NCI-H1436 treated with DMSO at 0.1 percent for 48 hours (cell line): ENCODE data around the gene OXNAD1.
"Not testable (repeated sequence)": the region's sequence is repeated elsewhere in the genome, so short reads cannot be mapped to it uniquely, and the experiment has no call there.

Source experiments
- DNase-seq: peaks from one replicate; lab custom pipeline; 2025; lab: John Stamatoyannopoulos, UW

The OXNAD1 gene

DNA sequence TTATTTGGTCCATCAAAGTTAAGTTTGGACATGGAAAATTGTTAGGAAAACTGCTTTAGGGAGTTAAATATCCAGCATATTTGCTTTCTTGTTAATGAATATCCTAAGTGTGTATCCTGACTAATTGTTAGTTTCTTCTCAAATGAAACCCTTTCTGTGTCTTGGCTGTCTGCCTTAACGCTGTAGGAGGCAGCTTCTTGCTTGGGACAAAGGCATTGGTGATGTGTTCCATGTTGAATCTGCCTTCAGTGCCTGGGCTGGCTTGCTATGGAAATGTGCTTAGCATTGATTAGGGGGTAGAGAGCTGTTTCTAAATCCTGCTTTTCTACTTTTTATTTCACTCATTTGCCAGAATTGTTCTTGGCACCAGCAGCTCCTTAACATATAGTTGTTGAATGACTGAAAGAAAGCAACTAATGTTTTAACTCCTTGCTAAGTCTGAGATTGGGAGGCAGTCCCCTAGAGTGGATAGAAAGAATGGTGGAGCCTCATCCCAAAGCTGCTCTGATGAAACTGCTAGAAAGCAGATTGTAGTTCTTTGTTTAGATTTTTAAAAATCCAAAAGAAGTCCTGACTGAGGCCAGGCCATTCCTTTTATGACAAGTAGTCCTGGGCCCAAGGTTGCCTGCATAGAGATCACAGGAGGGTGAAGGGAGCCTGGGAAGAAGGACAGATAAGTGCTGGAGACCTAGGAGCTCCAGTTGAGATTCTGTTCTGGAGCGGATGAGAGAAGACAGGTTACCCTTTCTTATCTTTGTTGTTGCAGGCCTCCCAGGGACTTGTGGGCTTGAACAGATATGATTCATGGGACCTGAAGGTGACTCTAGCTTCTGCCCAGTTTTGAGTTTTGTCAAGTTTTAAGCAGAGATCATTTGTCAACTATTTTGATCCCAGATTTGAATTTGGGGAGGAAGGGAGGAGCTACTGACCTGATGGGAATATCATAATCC is 39.3 kb downstream of the OXNAD1 start:
- no peak for DNase-seq

DNA sequence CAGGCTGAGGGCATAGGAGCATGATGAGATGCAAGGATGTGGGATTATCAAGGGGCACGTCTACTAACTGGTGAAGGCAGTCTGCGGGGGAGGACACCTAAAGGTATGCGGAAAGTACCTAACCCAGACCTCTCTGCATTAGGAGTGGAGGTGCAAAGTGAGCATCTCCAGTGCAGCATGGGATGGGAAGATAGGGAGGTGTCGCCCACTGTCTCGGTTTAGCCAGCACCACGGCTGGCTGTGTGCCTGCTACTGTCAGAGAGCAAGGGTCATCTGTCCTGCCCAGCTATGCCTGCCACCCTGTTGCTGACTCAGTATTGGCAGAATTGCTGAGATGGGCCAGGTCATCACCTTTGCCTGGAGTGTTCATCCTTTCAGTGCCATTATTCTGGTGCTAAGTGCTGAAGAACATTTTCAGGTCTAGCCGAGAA is 40.1 kb downstream of the OXNAD1 start:
- DNase-seq: no peak

DNA sequence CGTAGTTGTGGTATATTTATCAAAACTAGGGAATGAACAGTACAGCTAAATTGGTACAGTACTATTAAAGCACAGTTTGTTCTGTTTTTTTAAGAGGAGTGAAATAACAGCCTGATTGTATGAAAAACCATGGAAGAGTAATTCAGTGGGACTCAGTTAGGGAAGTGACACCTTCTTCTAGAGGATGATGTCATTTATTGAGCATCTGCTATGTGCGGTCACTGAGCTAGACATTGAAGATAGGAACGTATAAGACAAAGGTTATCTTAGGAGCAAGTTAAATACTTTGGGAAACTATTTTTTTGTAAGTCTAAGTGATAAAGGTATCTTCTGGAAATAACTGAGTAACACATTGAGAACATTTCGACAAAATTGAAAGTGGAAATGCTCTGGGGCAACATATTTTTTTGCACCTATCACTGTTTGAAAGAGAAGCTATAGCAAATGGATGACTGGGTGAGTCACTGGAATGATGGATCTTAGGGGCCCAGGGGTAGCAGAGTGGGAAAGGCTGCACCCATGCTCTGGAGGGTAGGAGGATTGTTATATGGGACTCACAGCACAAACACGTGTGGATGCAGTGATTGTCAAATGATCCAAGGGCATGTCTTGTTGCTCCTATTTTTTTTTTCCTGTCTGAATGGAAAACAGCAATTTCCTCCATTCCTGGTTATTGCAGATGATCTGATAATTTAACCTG is 43.0 kb downstream of the OXNAD1 start:
- no peak for DNase-seq

DNA sequence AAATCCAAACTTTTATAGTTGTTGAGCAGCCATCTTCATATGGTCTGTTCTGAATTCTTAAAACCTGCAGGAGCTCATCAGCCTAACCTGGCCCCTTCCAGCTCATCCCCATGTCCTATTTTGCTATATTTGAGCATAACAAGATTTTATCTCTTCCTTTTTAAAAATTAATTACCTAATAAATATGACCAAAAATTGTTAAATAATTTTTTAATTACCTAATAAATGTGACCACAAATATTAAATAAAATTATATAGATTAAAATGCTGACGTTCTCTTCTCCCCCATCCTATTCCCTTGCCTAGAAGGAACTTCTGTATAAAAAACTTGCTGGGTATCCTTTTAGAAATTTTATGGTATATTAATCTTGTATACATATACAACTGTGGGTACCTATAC is 43.7 kb downstream of the OXNAD1 start:
- DNase-seq: no peak

DNA sequence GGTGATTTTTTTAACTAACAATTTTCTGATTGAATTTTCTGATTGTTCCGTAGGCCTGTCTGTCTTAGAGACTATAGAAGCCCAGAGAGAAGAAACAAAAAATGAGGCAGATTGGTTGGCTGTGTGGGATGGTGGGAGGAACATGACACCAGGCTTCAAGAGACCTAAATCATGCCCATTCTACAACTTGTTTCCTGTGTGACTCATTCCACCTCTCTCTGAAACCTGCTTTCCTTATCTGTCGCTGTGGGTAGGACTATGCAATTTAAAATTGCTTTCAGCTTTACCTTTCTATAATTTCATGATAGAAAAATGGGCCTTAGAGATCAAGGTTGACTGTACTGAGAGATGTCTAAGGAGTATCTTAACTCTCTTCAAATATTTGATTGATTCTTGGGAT is 44.5 kb downstream of the OXNAD1 start:
- no peak for DNase-seq

DNA sequence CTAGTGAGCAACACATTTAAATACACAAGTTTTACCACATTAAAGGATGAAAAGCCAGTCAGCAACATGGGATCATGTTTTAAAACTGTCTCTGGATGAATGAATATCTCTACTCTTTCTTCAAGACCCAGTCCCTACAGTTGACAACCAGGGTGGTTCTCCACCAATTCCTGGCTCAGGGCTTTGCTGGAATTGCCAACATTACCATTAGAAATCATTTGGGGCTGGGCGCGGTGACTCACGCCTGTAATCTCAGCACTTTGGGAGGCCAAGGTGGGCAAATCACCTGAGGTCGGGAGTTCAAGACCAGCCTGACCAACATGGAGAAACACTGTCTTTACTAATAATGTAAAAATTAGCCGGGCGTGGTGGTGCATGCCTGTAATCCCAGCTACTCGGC is 45.5 kb downstream of the OXNAD1 start:
- not testable (repeated sequence) for DNase-seq

DNA sequence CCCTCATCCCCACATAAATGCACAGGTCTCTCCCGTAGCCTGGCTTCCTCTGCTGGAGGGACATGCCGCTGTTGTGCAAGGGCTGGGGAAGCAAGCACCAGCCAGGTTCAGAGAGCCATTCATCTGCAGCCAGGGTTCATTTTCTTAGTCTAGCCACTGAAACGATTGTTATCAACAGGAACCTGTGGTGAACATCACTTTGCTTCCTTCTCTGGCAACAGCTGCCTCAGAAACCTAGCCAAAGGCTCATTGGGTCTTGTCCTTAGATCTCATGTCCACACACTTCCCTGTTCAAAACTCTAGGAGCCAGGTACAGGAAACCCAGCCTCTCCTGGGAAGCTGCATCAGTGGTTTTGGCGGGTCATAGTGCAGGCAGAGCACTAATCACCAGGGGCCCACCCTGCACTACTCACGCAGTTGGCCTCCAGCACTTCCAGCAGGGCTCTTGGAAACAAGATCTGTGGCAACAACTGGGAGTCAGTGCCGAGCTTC is 47.0 kb downstream of the OXNAD1 start:
- no peak for DNase-seq

DNA sequence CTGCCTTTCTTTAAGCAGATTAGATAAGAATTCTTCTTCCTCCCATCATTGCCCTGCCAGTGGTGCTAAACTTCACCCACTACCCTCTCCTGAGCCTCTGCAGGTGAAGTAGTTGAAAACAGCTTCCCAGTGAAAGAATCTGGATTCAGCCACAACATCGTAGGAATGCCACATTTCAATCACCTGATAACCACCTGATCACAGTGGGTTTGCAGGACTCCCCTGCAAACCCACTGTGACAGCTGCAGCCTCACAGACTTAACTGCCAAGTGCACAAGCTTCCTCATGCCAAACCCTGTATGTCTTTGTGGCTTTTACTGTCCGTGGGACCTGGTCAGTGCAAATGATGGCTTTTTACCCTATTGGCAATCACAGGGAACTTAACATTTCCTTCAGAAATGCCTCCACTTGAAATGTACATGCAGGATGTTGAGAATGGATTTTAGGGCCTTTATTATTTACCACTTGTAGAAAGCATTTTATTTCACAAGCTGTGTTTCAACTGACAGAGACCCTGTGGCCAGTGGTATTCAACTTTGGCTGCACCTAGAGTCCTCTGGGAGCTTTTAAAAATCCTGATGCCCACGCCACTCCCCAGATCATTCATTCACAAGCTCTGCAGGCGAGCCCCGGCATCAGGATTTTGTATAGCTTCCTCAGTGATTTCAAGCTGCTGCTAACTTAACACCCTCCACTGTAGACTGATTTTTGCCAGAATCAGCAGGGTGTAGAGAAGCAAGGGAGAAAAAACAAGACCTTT is 49.1 kb downstream of the OXNAD1 start:
- no peak for DNase-seq

DNA sequence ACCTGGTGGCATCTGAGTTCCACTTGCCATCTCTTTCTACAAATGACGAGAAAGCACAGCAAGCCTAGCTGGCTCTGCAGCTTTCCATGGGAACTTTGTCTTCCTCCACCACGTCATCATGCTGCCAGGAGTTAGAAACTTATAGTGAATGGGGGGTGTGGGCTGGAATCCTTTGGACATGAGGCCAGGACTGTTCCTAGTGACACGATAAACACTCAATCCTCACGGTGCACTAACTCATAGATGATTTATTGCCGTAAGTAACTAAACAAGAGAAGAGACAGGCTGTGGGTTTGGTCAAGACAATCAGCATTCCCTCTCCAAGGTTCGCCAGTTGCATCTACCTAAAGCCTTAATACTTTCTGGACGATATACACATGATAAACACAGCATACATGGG is 50.6 kb downstream of the OXNAD1 start:
- DNase-seq: no peak

DNA sequence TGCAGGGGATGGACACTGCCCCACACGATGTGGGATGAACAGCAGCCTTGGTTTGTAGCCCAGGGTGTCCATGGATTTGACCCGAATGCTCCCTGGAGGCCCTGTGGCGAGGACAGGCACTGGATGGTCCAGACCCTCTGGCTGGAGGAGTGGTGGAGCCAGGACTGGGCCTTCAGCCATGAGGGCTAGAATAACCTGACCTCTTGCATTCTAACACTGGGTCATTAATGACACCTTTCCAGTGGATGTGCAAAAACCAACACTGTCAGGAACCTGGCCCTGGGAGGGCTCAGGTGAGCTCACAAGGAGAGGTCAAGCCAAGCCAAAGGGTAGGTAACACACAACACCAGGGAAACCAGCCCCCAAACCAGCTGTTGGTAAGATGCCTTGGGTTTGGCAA is 51.4 kb downstream of the OXNAD1 start:
- no peak for DNase-seq

DNA sequence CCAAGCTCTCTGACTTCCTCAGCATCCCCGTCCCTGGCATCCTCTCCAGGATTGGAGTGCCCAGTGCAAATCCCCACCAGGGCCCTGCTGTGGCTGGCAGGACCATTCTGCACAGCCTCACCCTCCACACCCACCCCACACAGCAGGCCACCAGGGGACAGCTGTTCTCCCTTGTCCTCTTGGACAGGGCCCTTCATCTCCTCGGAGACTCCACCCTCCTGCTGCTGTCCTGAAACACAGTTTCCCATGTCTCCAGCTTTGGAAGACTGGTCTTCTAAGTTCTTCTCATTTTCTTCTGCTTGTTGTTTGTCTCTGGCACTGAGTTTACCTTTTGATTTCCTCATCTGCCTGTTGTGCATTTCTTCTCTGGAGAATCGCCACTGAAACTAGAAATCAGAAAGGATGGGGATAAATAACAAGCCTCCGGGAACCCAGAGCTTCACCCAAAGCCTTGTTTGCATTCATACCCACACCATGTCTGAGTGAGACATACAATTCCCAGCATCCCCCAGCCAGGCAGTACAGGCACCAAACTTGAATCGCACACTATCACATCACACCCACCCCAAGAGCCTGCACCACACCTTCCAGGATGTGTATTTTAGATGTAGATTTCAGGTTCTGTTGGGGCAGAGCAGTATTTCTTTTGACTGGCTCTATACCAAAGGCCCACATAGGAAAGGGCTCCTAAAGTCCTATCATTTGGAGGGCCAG is 52.0 kb downstream of the OXNAD1 start:
- DNase-seq: no peak

DNA sequence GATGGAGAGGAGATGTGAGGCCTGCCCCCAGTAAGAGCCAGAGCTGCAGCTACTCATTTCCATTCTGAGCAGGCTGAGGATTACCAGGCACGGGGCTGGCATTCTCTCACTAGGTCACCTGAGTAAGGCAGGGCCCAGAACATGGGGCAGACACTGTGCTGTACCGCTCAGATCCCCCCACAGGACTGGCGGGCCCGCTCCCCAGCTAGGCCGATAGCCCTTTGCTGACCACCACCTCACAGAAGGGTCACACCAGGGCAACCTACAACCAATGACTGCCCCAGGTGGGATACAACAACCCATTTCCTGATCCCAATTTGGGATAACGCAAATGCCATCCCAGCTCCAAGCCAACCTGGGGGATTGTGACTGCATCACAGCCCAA is 52.5 kb downstream of the OXNAD1 start:
- DNase-seq: no peak

DNA sequence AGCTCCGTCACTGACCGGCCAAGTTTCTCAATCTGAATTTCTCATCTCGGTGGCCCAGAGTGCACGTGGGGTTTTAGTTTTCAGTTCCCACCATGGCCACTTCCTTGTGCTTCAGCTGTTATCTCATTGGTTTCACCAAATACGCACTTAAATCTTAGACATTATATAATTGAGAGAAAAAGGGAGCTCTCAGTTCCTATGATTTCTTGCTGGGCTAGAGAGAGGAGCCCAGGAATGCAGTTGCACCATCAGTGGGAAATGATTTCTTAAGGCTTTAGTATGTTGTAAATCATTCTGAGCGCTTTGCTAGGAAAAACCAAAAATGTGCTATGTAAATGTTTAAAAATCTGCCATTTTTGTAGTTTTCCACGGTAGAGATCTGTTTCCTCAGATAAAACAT is 53.2 kb downstream of the OXNAD1 start:
- no peak for DNase-seq

DNA sequence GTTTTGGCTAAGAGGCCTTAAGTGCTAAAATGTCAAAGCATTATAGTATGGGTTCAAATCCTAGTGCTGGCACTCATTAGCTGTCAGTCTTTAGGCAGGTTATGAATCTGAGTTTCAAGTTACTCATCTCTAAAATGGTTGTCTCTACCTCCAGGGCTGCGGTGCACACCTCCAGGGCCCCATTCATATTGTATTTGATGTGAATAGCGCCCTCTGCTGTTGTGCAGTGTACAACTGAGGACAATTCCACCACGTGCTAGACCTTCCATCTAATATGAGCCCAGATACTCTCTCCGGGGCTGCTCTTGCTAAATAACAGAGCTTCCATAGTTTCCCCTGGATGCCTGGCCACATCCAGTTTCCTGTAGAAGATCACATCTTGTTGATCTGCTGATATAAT is 54.3 kb downstream of the OXNAD1 start:
- DNase-seq: no peak

DNA sequence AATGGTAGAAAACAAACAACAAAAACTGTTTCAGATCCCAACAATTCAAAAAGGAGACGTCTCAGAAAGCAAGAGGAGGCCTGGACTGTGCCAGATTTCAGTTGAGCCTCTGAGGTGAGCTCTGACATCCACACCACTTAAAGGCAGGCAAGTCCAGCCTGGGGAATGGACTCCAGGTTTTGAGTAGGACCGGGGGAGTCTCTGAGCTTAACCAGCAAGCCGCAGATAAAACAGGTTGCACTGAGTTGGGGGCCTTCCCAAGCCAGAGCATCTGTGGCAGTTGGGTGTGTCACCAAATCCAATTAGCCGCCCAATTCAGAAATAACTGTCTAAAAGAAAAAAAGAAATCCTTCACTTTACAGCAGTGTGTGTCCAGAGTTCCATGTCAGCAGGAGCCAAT is 54.7 kb downstream of the OXNAD1 start:
- DNase-seq: no peak

DNA sequence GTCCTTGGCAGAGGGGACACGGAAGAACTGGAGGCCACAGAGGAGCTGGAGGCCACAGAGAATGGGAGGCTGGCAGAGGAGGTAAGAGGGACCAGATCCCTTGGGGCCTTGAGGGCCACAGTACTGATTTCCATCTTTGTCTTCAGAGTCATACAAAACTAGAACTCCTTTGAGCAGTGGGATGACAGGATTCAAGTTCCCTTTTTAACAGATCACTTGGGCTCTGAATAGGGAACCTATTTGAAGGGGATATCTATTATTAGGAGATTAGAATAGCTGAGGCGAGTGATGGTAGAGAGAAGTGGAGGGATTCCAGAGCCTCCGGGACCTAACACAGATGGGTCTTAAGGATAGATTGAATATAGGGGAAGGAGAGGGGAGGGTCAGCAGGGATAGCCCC is 55.7 kb downstream of the OXNAD1 start:
- DNase-seq: no peak

DNA sequence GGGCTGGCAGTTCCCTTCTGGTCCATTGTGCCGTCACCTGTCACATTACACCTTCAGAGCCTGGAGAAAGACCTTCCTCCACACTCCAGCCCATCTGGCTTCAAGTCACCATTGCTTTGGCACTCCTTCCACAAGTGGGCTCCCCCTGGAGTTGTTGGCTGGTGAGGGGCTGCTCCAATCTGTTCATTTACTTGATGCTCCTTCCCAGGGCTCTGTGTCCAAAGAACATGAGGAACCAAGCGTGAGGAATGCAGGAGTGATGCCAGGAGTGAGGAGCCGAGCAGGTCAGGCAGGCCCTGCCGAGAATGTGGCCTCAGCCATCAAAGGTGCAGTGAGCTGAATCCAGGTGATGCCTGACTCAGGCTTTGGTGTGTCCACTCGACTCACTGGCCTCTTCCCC is 57.2 kb downstream of the OXNAD1 start:
- DNase-seq: no peak

DNA sequence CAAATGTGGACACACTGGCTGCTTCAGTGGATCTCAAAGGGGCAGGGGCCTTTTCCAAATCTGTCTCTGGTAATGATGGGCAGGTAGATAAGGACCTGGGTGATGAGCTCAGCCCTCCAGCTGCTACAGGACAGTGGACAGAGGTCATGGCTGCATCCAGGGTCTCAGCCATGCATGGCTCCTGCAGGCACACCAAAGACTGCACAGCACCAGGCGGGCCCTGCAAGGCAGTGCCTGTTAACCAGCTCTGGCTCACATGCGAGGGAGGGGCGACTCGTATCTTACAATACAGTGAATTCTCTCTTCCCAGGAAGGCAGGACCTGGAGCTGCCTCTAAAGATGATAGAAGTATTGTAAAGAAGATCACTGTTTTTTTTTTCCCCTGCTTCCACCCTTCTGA is 58.7 kb downstream of the OXNAD1 start:
- no peak for DNase-seq

DNA sequence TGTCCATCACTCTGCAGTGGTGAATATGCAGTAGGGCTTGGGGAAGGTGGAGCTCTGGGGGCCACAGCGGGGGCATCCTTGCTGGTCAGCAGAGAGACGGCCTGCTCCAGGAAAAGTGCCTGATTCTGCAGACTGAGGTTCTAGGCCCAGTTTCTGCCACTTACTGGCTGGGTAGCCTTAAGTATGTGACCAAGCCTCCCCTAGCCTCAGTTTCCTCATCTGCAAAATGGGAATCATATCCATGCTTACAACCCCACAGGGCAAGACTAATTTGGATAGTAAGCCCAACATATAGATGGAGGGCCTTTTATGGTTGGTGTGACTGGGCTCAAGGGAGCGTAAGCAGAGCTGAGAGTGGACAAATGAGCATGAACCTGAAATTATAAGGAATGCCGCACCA is 60.8 kb downstream of the OXNAD1 start:
- DNase-seq: no peak

DNA sequence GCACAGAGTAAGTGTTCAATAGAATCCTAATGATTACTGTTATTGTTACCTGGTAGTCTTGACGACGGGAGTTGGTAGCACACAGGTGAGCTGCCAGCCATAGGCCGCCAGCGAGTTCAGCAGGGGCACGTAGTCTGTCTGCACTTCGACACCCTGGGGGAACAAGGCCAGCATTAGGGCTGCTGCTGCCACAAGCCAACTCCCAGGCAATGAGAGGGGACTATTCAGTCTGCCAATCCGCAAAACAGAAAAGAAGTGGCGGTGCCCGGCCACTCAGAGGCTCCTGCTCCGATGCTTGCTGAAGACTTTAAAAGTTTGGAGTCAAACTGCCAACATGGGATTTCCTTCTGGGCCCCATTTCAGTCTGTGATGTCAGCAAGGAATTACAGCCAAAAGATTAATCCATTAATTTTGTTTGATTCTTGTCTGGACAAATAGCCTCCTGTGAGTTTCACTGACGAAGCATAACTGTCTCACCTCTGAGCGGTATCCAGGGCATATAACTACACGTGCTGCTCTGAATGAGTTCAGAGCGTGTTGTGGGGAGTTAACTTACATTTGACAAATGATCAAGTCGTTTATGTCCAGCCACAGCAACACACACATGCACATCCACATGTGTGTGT is 61.8 kb downstream of the OXNAD1 start:
- DNase-seq: no peak

DNA sequence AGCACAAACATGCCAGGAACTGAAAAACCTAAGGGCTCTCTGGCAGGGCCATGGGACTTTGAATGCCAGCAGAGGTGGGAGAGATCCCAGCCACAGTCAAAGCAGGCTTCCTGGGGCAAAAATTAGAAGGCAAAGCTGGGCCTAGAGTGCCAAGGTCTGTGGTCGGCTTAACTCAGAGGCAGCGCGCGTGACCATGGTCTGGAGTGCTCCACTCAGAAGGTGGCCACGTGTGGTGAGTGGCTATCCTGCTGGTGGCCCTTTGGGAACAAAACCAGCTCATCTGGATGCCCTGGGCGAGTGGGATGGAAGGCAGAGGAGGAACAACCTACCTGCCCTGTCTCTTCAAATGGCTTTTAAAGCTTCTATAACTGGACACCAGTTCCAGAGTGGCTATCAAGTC is 63.1 kb downstream of the OXNAD1 start:
- no peak for DNase-seq
